Measurements from ENCODE around the gene ZMYND8.

GRCh38 chr20:47353239-47353691, 3.2 kb downstream of the ZMYND8 start:
- TF ChIP-seq CTCF (conservative IDR thresholded peaks at IDR 0.05 in 1 of 2, IDR thresholded peaks at IDR 0.05 in 1 of 2; ENCODE audit: low read depth in 1 of 2, low read length in 2 of 2) (no peak), EZH2 (IDR thresholded peaks at IDR 0.05; ENCODE audit: low read length, missing control alignments) (no peak)
